Body of pancreas (tissue), 4 donors: Measurements from ENCODE around the gene FOXJ2.

Experiments used
- CTCF ChIP-seq, 7 experiments: fragments of 450-650 bp in 4 of 7; fragments of 200-600 bp in 3 of 7; sonication (generic) in 3 of 7; IDR thresholded peaks; one replicate each; pipeline ENCODE4 v1.5.1; 2016 to 2019; ENCODE audit warnings: antibody characterized with exemption in 7 of 7
- POLR2A ChIP-seq, 3 donors: fragments of 450-650 bp; IDR thresholded peaks; one replicate each; pipeline ENCODE4 v1.6.1; 2016; ENCODE audit warnings: antibody characterized with exemption in 3 of 3, mild to moderate bottlenecking in 2 of 3

DNA sequence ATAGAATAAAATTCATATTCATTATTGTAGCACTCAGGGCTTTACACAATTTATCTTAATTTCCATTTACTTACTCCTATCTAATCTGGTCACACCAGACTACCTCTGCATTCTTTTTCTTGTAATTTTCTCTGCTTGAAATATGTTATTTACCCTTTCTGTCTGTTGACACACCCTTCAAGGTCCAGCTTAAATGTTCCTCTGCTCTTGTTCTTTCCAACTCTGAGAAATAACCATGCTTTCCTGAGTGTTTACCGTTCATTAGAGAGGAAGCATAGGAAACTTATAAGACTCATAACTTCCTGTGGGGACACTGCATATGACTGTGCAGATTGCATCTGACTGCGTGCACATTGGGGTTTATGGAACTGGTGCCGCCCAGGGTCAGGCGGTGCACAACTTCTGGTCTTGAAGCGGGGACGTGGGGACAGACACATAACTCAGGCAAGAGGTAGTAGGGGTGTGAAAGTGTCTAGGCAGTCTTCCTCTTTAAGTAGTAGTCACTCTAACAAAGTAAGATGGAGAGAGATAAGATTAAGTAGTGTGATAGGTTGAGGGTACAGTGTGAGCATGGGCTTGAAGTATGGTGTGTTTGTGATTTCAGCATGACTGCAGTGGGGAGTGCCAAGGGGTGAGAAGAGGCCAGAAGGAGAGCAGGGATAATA lies 42.6 kb upstream of the FOXJ2 start:
- no peak for TF ChIP-seq CTCF (IDR thresholded peaks at IDR 0.05)
- peak in 1 of 3 donors; percentile 35 for TF ChIP-seq POLR2A (IDR thresholded peaks at IDR 0.05)
